Measurements from ENCODE around the gene AXIN2.

AXIN2 gene

GRCh38 chr17:65553009-65553645, 8.3 kb downstream of the AXIN2 start:
- no peak for DNase-seq

GRCh38 chr17:65552214-65552613, 9.2 kb downstream of the AXIN2 start:
- DNase-seq: no peak

GRCh38 chr17:65551267-65552040, 10.0 kb downstream of the AXIN2 start:
- no peak for DNase-seq

GRCh38 chr17:65550758-65551157, 10.7 kb downstream of the AXIN2 start:
- no peak for DNase-seq

GRCh38 chr17:65550075-65550662, 11.3 kb downstream of the AXIN2 start:
- DNase-seq: no peak

GRCh38 chr17:65548269-65548969, 13.0 kb downstream of the AXIN2 start:
- DNase-seq: no peak

- no peak for DNase-seq
Observed at GRCh38 chr17:65547253-65547670, 14.2 kb downstream of the AXIN2 start.

- no peak for DNase-seq
Observed at GRCh38 chr17:65546579-65546978, 14.9 kb downstream of the AXIN2 start.

- DNase-seq: no peak
Observed at GRCh38 chr17:65545705-65546523, 15.5 kb downstream of the AXIN2 start.

- DNase-seq: no peak
Observed at GRCh38 chr17:65544672-65545071, 16.8 kb downstream of the AXIN2 start.

GRCh38 chr17:65542610-65543009, 18.8 kb downstream of the AXIN2 start:
- no peak for DNase-seq

- DNase-seq: no peak
Observed at GRCh38 chr17:65542067-65542466, 19.4 kb downstream of the AXIN2 start.

GRCh38 chr17:65541453-65541852, 20.0 kb downstream of the AXIN2 start:
- DNase-seq: no peak

- DNase-seq: no peak
Observed at GRCh38 chr17:65539630-65540266, 21.7 kb downstream of the AXIN2 start.

GRCh38 chr17:65538675-65539529, 22.5 kb downstream of the AXIN2 start:
- DNase-seq: no peak

GRCh38 chr17:65537845-65538674, 23.4 kb downstream of the AXIN2 start:
- no peak for DNase-seq

- no peak for DNase-seq
Observed at GRCh38 chr17:65537343-65537844, 24.1 kb downstream of the AXIN2 start.

- DNase-seq: no peak
Observed at GRCh38 chr17:65536573-65537342, 24.7 kb downstream of the AXIN2 start.

Data from MV-4-11 (cell line).